Breast epithelium (tissue), 4 donors: ENCODE measurements around the gene TWF2. TPM values are rescaled to one million over a fixed set of nuclear protein-coding genes. Genes with fewer than 3 reads are reported as not detected.
A peak's percentile ranks its signal among the peaks of the same experiment; 100 is the strongest.

Experiments used
- DNase-seq, 2 donors: peaks; one replicate each; pipeline ENCODE4 v3.0.0-alpha.2; 2019; ENCODE audit warnings: low spot score in 2 of 2
- H3K27ac ChIP-seq, 2 donors: fragments of 200-600 bp; sonication (generic) in 1 of 2; one replicate each; pipeline ENCODE4 v1.5.1; 2016 to 2019; ENCODE audit warnings: mild to moderate bottlenecking in 1 of 2
- H3K27me3 ChIP-seq, 2 donors: fragments of 200-600 bp; sonication (generic) in 1 of 2; one replicate each; pipeline versions ENCODE4 v1.5.1 to v1.6.0; 2017 to 2019; ENCODE audit warnings: control low read depth in 1 of 2, mild to moderate bottlenecking in 1 of 2
- H3K36me3 ChIP-seq: fragments of 200-600 bp; one replicate; pipeline ENCODE4 v1.5.1; 2019
- H3K4me1 ChIP-seq, 2 donors: fragments of 200-600 bp; sonication (generic); one replicate each; pipeline ENCODE4 v1.5.1; 2016 to 2019; ENCODE audit warnings: control low read depth in 1 of 2
- H3K4me3 ChIP-seq, 3 donors: fragments of 200-600 bp; sonication (generic); 1 replicate in 2 of 3; 2 replicates in 1 of 3; pipeline ENCODE4 v1.5.1; 2016 to 2019; ENCODE audit warnings: mild to moderate bottlenecking in 3 of 3, moderate library complexity in 2 of 3
- H3K9me3 ChIP-seq, 2 donors: fragments of 200-600 bp; sonication (generic) in 1 of 2; one replicate each; pipeline ENCODE4 v1.5.1; 2016 to 2019; ENCODE audit warnings: control low read depth in 1 of 2
- POLR2A ChIP-seq: fragments of 450-650 bp; IDR thresholded peaks from one replicate; pipeline ENCODE4 v1.6.1; 2016; ENCODE audit warnings: antibody characterized with exemption, mild to moderate bottlenecking, moderate library complexity
- POLR2AphosphoS5 ChIP-seq, 3 donors: sonication (generic); formaldehyde crosslinking; IDR thresholded peaks; one replicate each; pipeline ENCODE4 v1.6.1; 2017; ENCODE audit warnings: antibody characterized with exemption in 3 of 3
- intact Hi-C: fragments of 100-400 bp; cut with DNase I; formaldehyde crosslinking; loops from one replicate; pipeline ENCODE4 v1.15.1; 2023; ENCODE audit warnings: low total_unique reads
- total RNA-seq, 3 donors: library from RNA; depleted of rRNA; stranded (reverse); fragments of >200 nt; gene quantifications; one replicate each; pipeline ENCODE4 v1.1.0, GENCODE V29; 2016
- TF ChIP-seq, protein P1 (sequence below), 3 donors: fragments of 450-650 bp; IDR thresholded peaks; one replicate each; pipeline ENCODE4 v1.5.1; 2016 to 2017; ENCODE audit warnings: antibody characterized with exemption in 3 of 3, mild to moderate bottlenecking in 3 of 3, moderate library complexity in 3 of 3

TWF2 gene
- total RNA-seq, 3 donors from 2014 or later: 52.7 to 84.5 (median 65.2) TPM

DNA sequence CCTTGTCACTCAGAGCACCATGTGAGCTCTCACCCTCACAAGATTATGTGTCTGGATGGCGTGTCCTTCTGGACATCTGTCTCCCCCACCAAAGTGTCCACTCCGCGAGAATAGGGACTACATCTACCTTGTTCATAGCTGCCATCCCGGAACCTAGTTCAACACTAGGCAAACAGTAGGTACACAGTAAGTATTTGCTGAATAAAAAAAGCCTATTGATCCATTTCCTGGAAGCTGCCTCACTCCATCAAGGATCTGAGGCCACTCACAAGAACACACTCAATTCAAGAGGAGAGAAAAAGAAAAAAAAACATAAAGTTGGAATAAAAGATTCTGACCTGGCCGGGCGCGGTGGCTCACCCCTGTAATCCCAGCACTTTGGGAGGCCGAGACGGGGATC lies 52.2 kb downstream of the TWF2 start:
- no peaks in the 10 kb centered on the region for H3K9me3 ChIP-seq
- peaks cover 0 to 7% of the 10 kb centered on the region in 2 donors for H3K4me1 ChIP-seq
- TF ChIP-seq POLR2AphosphoS5 (IDR thresholded peaks at IDR 0.05) (no peak), POLR2A (no peak)
- TF ChIP-seq, protein P1, sequence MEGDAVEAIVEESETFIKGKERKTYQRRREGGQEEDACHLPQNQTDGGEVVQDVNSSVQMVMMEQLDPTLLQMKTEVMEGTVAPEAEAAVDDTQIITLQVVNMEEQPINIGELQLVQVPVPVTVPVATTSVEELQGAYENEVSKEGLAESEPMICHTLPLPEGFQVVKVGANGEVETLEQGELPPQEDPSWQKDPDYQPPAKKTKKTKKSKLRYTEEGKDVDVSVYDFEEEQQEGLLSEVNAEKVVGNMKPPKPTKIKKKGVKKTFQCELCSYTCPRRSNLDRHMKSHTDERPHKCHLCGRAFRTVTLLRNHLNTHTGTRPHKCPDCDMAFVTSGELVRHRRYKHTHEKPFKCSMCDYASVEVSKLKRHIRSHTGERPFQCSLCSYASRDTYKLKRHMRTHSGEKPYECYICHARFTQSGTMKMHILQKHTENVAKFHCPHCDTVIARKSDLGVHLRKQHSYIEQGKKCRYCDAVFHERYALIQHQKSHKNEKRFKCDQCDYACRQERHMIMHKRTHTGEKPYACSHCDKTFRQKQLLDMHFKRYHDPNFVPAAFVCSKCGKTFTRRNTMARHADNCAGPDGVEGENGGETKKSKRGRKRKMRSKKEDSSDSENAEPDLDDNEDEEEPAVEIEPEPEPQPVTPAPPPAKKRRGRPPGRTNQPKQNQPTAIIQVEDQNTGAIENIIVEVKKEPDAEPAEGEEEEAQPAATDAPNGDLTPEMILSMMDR (IDR thresholded peaks at IDR 0.05): no peak
- DNase-seq: no peak
- no peak overlapping the region for H3K27ac ChIP-seq
- H3K4me3 ChIP-seq: no peak overlapping the region
- no peaks in the 10 kb centered on the region for H3K36me3 ChIP-seq
- intact Hi-C loops: no loop called here
- no peaks in the 10 kb centered on the region for H3K27me3 ChIP-seq

DNA sequence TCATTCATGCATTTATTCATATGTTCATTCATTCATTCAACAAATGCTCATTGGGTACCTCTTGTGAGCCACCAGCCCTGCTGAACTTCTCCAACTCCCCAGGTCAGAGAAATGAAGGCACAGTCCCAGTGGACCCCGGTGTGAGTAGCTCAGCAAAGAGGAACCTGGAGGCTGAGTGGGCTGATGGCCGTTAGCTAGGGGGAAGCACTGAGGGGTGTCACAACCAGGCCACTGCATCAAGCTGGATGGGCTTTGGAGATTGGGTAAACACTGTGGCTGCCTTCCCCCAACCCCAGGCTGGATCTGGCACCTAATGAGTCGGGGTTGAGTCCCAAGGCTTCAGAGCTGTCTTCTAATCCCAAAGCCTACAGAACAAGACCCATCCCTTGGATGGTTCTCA lies 53.1 kb downstream of the TWF2 start:
- Histone ChIP-seq H3K27ac (no peak overlapping the region), H3K9me3 (no peaks in the 10 kb centered on the region), H3K36me3 (no peaks in the 10 kb centered on the region), H3K4me3 (no peak overlapping the region), H3K4me1 (peaks cover 0 to 7% of the 10 kb centered on the region in 2 donors), H3K27me3 (no peaks in the 10 kb centered on the region)
- intact Hi-C loops: no loop called here
- DNase-seq: no peak
- no peak for TF ChIP-seq POLR2A
- no peak for TF ChIP-seq POLR2AphosphoS5 (IDR thresholded peaks at IDR 0.05)
- TF ChIP-seq, protein P1 (IDR thresholded peaks at IDR 0.05): no peak

- H3K27me3 ChIP-seq: no peaks in the 10 kb centered on the region
- H3K27ac ChIP-seq: no peak overlapping the region
- H3K4me1 ChIP-seq: peaks cover 0 to 2% of the 10 kb centered on the region in 2 donors
- DNase-seq: no peak
- TF ChIP-seq, protein P1 (IDR thresholded peaks at IDR 0.05): no peak
- no peak for TF ChIP-seq POLR2A
- no peak for TF ChIP-seq POLR2AphosphoS5 (IDR thresholded peaks at IDR 0.05)
- H3K9me3 ChIP-seq: no peaks in the 10 kb centered on the region
- no peaks in the 10 kb centered on the region for H3K36me3 ChIP-seq
- H3K4me3 ChIP-seq: no peak overlapping the region
- intact Hi-C loops: no loop called here
These were observed 53.6 kb downstream of the TWF2 start for GRCh38 chr3:52185311-52185710.

- Histone ChIP-seq H3K9me3 (no peaks in the 10 kb centered on the region), H3K4me3 (no peak overlapping the region), H3K27me3 (no peaks in the 10 kb centered on the region), H3K36me3 (no peaks in the 10 kb centered on the region), H3K27ac (peak overlapping the region in 1 of 2 donors; percentile 19), H3K4me1 (no peaks in the 10 kb centered on the region)
- intact Hi-C loops: no loop called here
- TF ChIP-seq, protein P1 (IDR thresholded peaks at IDR 0.05): no peak
- TF ChIP-seq POLR2A: no peak
- DNase-seq: no peak
These were observed 54.3 kb downstream of the TWF2 start for GRCh38 chr3:52184690-52185089.

GRCh38 chr3:52183786-52184445 lies 55.0 kb downstream of the TWF2 start:
- no peaks in the 10 kb centered on the region for H3K4me1 ChIP-seq
- DNase-seq: no peak
- intact Hi-C loops: no loop called here
- no peak for TF ChIP-seq POLR2AphosphoS5 (IDR thresholded peaks at IDR 0.05)
- TF ChIP-seq, protein P1 (IDR thresholded peaks at IDR 0.05): no peak
- no peak for TF ChIP-seq POLR2A
- H3K4me3 ChIP-seq: no peak overlapping the region
- no peaks in the 10 kb centered on the region for H3K27me3 ChIP-seq
- no peaks in the 10 kb centered on the region for H3K9me3 ChIP-seq
- H3K36me3 ChIP-seq: no peaks in the 10 kb centered on the region
- H3K27ac ChIP-seq: peak overlapping the region in 1 of 2 donors; percentile 19
